OCI-LY3 (cell line): ENCODE data around the gene MGRN1.

Source experiments
- CTCF ChIP-seq: fragments of 200-600, 300-600 bp; sonication (generic); IDR thresholded peaks from 2 replicates; pipeline ENCODE4 v1.5.1; 2014; ENCODE audit warnings: antibody characterized with exemption, low read length, low read depth
- EZH2phosphoT487 ChIP-seq: fragments of 200-600 bp; shearing (Covaris generic); IDR thresholded peaks from 2 replicates; pipeline ENCODE4 v1.6.1; 2018; ENCODE audit warnings: antibody characterized with exemption, mixed run types, low read depth

GRCh38 chr16:4737545-4737944 is 112.9 kb downstream of the MGRN1 start:
- TF ChIP-seq CTCF = no peak
- no peak for TF ChIP-seq EZH2phosphoT487
